ENCODE measurements around the gene PROSER2.

Gene PROSER2

DNA sequence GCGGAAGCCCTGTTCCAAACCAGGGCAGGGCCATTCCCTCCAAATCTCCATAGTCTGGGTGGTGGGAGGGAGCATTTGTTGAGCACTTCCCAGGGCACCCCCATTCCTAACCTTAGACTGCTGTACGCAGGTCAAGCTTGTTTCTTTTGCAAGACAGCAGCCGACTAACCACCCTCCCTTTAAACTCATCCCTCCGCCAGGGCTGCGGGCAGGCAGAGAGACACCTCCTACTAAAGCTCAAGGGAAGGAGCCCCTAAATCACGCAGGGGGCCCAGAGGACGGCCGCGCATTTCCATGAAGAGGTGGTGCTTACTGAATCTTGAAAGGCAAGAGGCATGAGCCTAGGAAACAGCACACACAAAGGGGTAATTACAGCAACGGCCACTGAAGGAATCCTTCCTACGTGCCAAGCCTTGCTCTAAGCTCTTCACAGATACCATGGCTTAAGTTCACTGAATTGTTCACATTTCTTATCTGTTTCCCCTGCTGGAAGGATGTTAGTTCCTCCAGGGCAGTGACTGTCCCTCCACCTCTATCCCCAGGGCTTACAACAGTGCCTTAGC, 90.0 kb downstream of the PROSER2 start:
- Histone ChIP-seq H3K9ac (ENCODE audit: low read depth, low read length) (no peak overlapping the region), H3K4me3 (ENCODE audit: low read length) (no peak overlapping the region), H3K4me1 (ENCODE audit: insufficient read depth, low read length) (peaks cover 7% of the 10 kb centered on the region; the same call in 1 of the 2 replicates), H3K27me3 (ENCODE audit: insufficient read depth, low read length) (no peaks in the 10 kb centered on the region), H3K9me3 (ENCODE audit: insufficient read depth, low read depth, low read length) (no peaks in the 10 kb centered on the region), H3K27ac (ENCODE audit: low read depth, low read length) (no peak overlapping the region), H3K36me3 (ENCODE audit: insufficient read depth, low read length) (no peaks in the 10 kb centered on the region)
- 62% methylated on average over 11 of the region's 11 CpGs for WGBS

DNA sequence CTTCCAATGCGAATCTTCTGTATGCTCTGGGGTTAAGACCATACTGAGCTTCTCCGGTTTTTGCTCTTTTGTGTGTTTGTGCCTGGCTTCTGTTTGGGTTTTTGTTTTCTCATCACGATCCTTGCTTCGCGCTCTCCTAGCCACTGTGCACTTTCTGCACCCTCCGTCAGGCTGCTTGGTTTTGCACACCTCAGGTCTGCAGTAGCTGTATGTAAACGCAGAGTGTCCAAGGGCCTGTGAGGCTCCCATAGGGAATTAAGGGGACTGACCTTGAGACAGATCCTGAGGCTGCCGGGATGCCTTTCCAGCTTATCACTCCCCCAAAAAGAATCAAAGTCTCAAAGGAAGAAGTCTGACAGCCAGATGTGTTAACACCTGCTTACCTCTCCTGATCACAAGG, 95.2 kb downstream of the PROSER2 start:
- no peaks in the 10 kb centered on the region for H3K9me3 ChIP-seq (ENCODE audit: insufficient read depth, low read depth, low read length)
- no peaks in the 10 kb centered on the region for H3K27me3 ChIP-seq (ENCODE audit: insufficient read depth, low read length)
- H3K36me3 ChIP-seq (ENCODE audit: insufficient read depth, low read length), result peaks cover 34% of the 10 kb centered on the region
- H3K27ac ChIP-seq (ENCODE audit: low read depth, low read length), result no peak overlapping the region
- H3K4me1 ChIP-seq (ENCODE audit: insufficient read depth, low read length), result 0 out of 2 replicates have a peak, but pooled peaks cover 7% of the 10 kb centered on the region
- 93% methylated on average over 8 of the region's 8 CpGs for WGBS
- no peak overlapping the region for H3K4me3 ChIP-seq (ENCODE audit: low read length)
- H3K9ac ChIP-seq (ENCODE audit: low read depth, low read length), result no peak overlapping the region

DNA sequence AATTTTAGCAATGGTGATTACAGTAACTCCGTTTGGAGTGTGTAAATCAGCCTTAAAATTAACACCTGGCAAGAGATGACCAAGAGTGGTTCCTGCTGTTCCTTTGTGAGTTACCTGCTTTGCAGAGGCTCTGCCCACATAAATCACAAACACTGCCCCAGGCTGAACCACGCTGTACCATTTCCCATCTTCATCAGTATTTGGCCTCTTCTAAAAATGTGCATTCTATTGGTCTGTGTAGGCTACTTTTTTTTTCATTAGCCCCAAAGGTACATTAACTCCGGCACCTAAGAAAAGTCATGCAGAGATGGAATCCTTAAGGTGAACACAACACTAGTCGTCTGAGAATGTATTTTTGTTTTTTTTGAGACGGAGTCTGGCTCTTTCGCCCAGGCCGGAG, 96.1 kb downstream of the PROSER2 start:
- Histone ChIP-seq H3K9ac (ENCODE audit: low read depth, low read length) (no peak overlapping the region), H3K27me3 (ENCODE audit: insufficient read depth, low read length) (no peaks in the 10 kb centered on the region), H3K4me3 (ENCODE audit: low read length) (no peak overlapping the region), H3K9me3 (ENCODE audit: insufficient read depth, low read depth, low read length) (no peaks in the 10 kb centered on the region), H3K4me1 (ENCODE audit: insufficient read depth, low read length) (0 out of 2 replicates have a peak, but pooled peaks cover 7% of the 10 kb centered on the region), H3K36me3 (ENCODE audit: insufficient read depth, low read length) (peaks cover 39% of the 10 kb centered on the region), H3K27ac (ENCODE audit: low read depth, low read length) (no peak overlapping the region)
- WGBS, result 96% methylated on average over 7 of the region's 7 CpGs
